Trophoblast cell (in vitro differentiated cells and primary cell): ENCODE data around the gene LRRC37A3.
"Not testable (repeated sequence)": the region's sequence is repeated elsewhere in the genome, so short reads cannot be mapped to it uniquely, and the experiment has no call there.

Experiments used
- DNase-seq, 2 donors: peaks; one replicate each; pipeline ENCODE4 v3.0.0-alpha.2; 2016
- H2AFZ ChIP-seq: 2 replicates; pipeline ENCODE4 v1.6.1; 2013; ENCODE audit warnings: low read length, moderate library complexity, mild to moderate bottlenecking; ENCODE audit not compliant: insufficient read depth, poor library complexity
- H2AK5ac ChIP-seq: 2 replicates; pipeline ENCODE4 v1.6.1; 2013; ENCODE audit warnings: mild to moderate bottlenecking, low read length
- H2BK120ac ChIP-seq: 2 replicates; pipeline ENCODE4 v1.6.1; 2013; ENCODE audit warnings: low read length, mild to moderate bottlenecking, moderate library complexity; ENCODE audit not compliant: insufficient read depth, poor library complexity
- H2BK12ac ChIP-seq: 2 replicates; pipeline ENCODE4 v1.6.1; 2013; ENCODE audit warnings: mild to moderate bottlenecking, low read length, moderate library complexity
- H2BK5ac ChIP-seq: 2 replicates; pipeline ENCODE4 v1.6.1; 2013; ENCODE audit warnings: low read length, low read depth, moderate library complexity, mild to moderate bottlenecking; ENCODE audit not compliant: poor library complexity
- H3K14ac ChIP-seq: 2 replicates; pipeline ENCODE4 v1.6.1; 2013; ENCODE audit warnings: mild to moderate bottlenecking, low read length
- H3K18ac ChIP-seq: 2 replicates; pipeline ENCODE4 v1.6.1; 2013; ENCODE audit warnings: mild to moderate bottlenecking, low read length
- H3K23ac ChIP-seq: 2 replicates; pipeline ENCODE4 v1.6.1; 2013; ENCODE audit warnings: low read length
- H3K27ac ChIP-seq: 2 replicates; pipeline ENCODE4 v1.5.1; 2013; ENCODE audit warnings: low read depth, mild to moderate bottlenecking, inconsistent platforms, low read length, moderate library complexity
- H3K27me3 ChIP-seq: 2 replicates; pipeline ENCODE4 v1.6.1; 2013; ENCODE audit warnings: inconsistent platforms, mild to moderate bottlenecking, low read length, moderate library complexity; ENCODE audit not compliant: insufficient read depth
- H3K36me3 ChIP-seq, 2 experiments: 1 replicate in 1 of 2; 2 replicates in 1 of 2; pipeline ENCODE4 v1.6.1; 2013; ENCODE audit warnings: low read length in 2 of 2, mild to moderate bottlenecking in 2 of 2, moderate library complexity in 1 of 2; ENCODE audit not compliant: insufficient read depth in 2 of 2, control insufficient read depth in 1 of 2
- H3K4ac ChIP-seq: 2 replicates; pipeline ENCODE4 v1.6.1; 2013; ENCODE audit warnings: low read depth, mild to moderate bottlenecking, low read length, moderate library complexity
- H3K4me1 ChIP-seq, 2 experiments: 1 replicate in 1 of 2; 2 replicates in 1 of 2; pipeline ENCODE4 v1.6.1; 2013; ENCODE audit warnings: low read length in 2 of 2, mild to moderate bottlenecking in 2 of 2, moderate library complexity in 1 of 2; ENCODE audit not compliant: insufficient read depth in 2 of 2, control insufficient read depth in 1 of 2
- H3K4me2 ChIP-seq: 2 replicates; pipeline ENCODE4 v1.6.1; 2013; ENCODE audit warnings: inconsistent platforms, mild to moderate bottlenecking, low read length, moderate library complexity
- H3K4me3 ChIP-seq: 2 replicates; pipeline ENCODE4 v1.5.1; 2013; ENCODE audit warnings: mild to moderate bottlenecking, low read depth, low read length, inconsistent platforms
- H3K79me1 ChIP-seq: one replicate; pipeline ENCODE4 v1.6.1; 2013; ENCODE audit warnings: low read length
- H3K79me2 ChIP-seq: 2 replicates; pipeline ENCODE4 v1.6.1; 2013; ENCODE audit warnings: low read length, mild to moderate bottlenecking; ENCODE audit not compliant: control insufficient read depth, insufficient read depth, poor library complexity
- H3K9ac ChIP-seq: 2 replicates; pipeline ENCODE4 v1.6.1; 2013; ENCODE audit warnings: mild to moderate bottlenecking, low read length
- H3K9me3 ChIP-seq: 2 replicates; pipeline ENCODE4 v1.6.1; 2013; ENCODE audit warnings: low read depth, mild to moderate bottlenecking, control low read depth, inconsistent platforms, low read length; ENCODE audit not compliant: insufficient read depth
- H4K12ac ChIP-seq: 2 replicates; pipeline ENCODE4 v1.6.1; 2013; ENCODE audit warnings: low read depth, mild to moderate bottlenecking, low read length, moderate library complexity
- H4K8ac ChIP-seq: 2 replicates; pipeline ENCODE4 v1.6.1; 2013; ENCODE audit warnings: low read depth, mild to moderate bottlenecking, low read length, moderate library complexity
- H4K91ac ChIP-seq: one replicate; pipeline ENCODE4 v1.6.1; 2013; ENCODE audit warnings: low read depth, mild to moderate bottlenecking, low read length, moderate library complexity
- WGBS: extraction: QIAGEN DNeasy Blood & Tissue Kit; methylation state at CpG from one replicate; pipeline ENCODE4 v1.1.7; 2013; ENCODE audit warnings: missing lambda C conversion rate; ENCODE audit not compliant: insufficient read length, insufficient coverage; ENCODE audit errors: extremely low coverage; 5-methylcytosine and 5-hydroxymethylcytosine counted together

LRRC37A3 gene

GRCh38 chr17:64920419-64921172, 1.3 kb upstream of the LRRC37A3 start:
- no peak overlapping the region for H3K9ac ChIP-seq
- H3K4me1 ChIP-seq: peaks cover 0 to 2% of the 10 kb centered on the region in 2 experiments
- peaks cover 2% of the 10 kb centered on the region for H3K79me2 ChIP-seq

GRCh38 chr17:64920026-64920418, 744 bp upstream of the LRRC37A3 start:
- H4K8ac ChIP-seq: peak overlapping the region; percentile 0
- no peak overlapping the region for H3K18ac ChIP-seq
- no peaks in the 10 kb centered on the region for H3K9me3 ChIP-seq
- no peak overlapping the region for H2BK5ac ChIP-seq
- peaks cover 2% of the 10 kb centered on the region for H3K79me2 ChIP-seq
- H2BK120ac ChIP-seq: no peak overlapping the region
- peak overlapping the region; percentile 92 for H3K27ac ChIP-seq
- peak overlapping the region; percentile 43 for H4K12ac ChIP-seq
- no peak overlapping the region for H3K4me3 ChIP-seq
- H3K4ac ChIP-seq: no peak overlapping the region
- H2AK5ac ChIP-seq: no peak overlapping the region
- no peak overlapping the region for H3K23ac ChIP-seq
- H2BK12ac ChIP-seq: no peak overlapping the region
- H3K14ac ChIP-seq: no peak overlapping the region
- H3K9ac ChIP-seq: no peak overlapping the region
- H3K79me1 ChIP-seq: peaks cover 4% of the 10 kb centered on the region
- H4K91ac ChIP-seq: no peak overlapping the region
- no peak overlapping the region for H2AFZ ChIP-seq
- WGBS: no CpG with 5 or more reads among the region's 9 CpGs
- H3K4me1 ChIP-seq: peaks cover 0 to 2% of the 10 kb centered on the region in 2 experiments
- peak overlapping the region; percentile 87 for H3K4me2 ChIP-seq
- no peaks in the 10 kb centered on the region for H3K36me3 ChIP-seq
- DNase-seq: peak in 1 of 2 donors; percentile 38
- no peaks in the 10 kb centered on the region for H3K27me3 ChIP-seq

More at GRCh38 chr17:64920419-64921172, 1.3 kb upstream of the LRRC37A3 start:
- H2AK5ac ChIP-seq: peak overlapping the region; percentile 7
- H3K23ac ChIP-seq: no peak overlapping the region
- no peak overlapping the region for H2BK120ac ChIP-seq
- peak in 1 of 2 donors; percentile 23 for DNase-seq
- H3K4ac ChIP-seq: no peak overlapping the region
- H4K8ac ChIP-seq: no peak overlapping the region
- no CpG with 5 or more reads among the region's 12 CpGs for WGBS
- H2BK5ac ChIP-seq: no peak overlapping the region
- no peak overlapping the region for H3K14ac ChIP-seq
- no peaks in the 10 kb centered on the region for H3K9me3 ChIP-seq
- no peak overlapping the region for H3K27ac ChIP-seq
- H4K12ac ChIP-seq: no peak overlapping the region
- H3K4me2 ChIP-seq: no peak overlapping the region
- no peaks in the 10 kb centered on the region for H3K27me3 ChIP-seq
- H2BK12ac ChIP-seq: peak overlapping the region; percentile 6
- H4K91ac ChIP-seq: no peak overlapping the region
- no peak overlapping the region for H2AFZ ChIP-seq
- H3K36me3 ChIP-seq: no peaks in the 10 kb centered on the region
- H3K79me1 ChIP-seq: peaks cover 4% of the 10 kb centered on the region
- H3K4me3 ChIP-seq: no peak overlapping the region
- no peak overlapping the region for H3K18ac ChIP-seq

GRCh38 chr17:64918842-64919288, 413 bp downstream of the LRRC37A3 start:
- Histone ChIP-seq H3K4me3 (peak overlapping the region; percentile 78), H2AFZ (peak overlapping the region; percentile 75), H4K12ac (peak overlapping the region; percentile 85), H4K8ac (peak overlapping the region; percentile 71), H2BK5ac (peak overlapping the region; percentile 82), H3K4me2 (peak overlapping the region; percentile 55), H3K14ac (peak overlapping the region; percentile 79), H4K91ac (peak overlapping the region; percentile 88), H3K27ac (peak overlapping the region; percentile 89), H2BK120ac (peak overlapping the region; percentile 6)
- H3K23ac ChIP-seq, H2BK12ac ChIP-seq, H3K18ac ChIP-seq, H3K79me1 ChIP-seq, H3K27me3 ChIP-seq, H2AK5ac ChIP-seq, H3K4me1 ChIP-seq, H3K9me3 ChIP-seq, H3K4ac ChIP-seq, H3K79me2 ChIP-seq, H3K36me3 ChIP-seq, H3K9ac ChIP-seq: not testable (repeated sequence)
- WGBS: no CpG with 5 or more reads among the region's 47 CpGs
- peak; percentile 48 to 63 for DNase-seq

GRCh38 chr17:64917540-64917939, 1.7 kb downstream of the LRRC37A3 start:
- not testable (repeated sequence) for H3K4me3 ChIP-seq, H3K9ac ChIP-seq, H2AFZ ChIP-seq, H3K27ac ChIP-seq, H3K18ac ChIP-seq, H4K12ac ChIP-seq, H3K79me1 ChIP-seq, H4K91ac ChIP-seq, H3K36me3 ChIP-seq, H3K9me3 ChIP-seq, H3K23ac ChIP-seq, H3K4me1 ChIP-seq, H2BK5ac ChIP-seq, H3K79me2 ChIP-seq, H3K27me3 ChIP-seq, H3K4me2 ChIP-seq, H2BK12ac ChIP-seq, H3K14ac ChIP-seq, H2AK5ac ChIP-seq, H2BK120ac ChIP-seq, DNase-seq, H3K4ac ChIP-seq, H4K8ac ChIP-seq
- WGBS: no CpG with 5 or more reads among the region's 16 CpGs
